ENCODE results near the gene TAF6L. TPM values are rescaled to one million over a fixed set of nuclear protein-coding genes. Genes with fewer than 3 reads are reported as not detected.
"Not testable (repeated sequence)": the region's sequence is repeated elsewhere in the genome, so short reads cannot be mapped to it uniquely, and the experiment has no call there.

The TAF6L gene
- polyA plus RNA-seq, 10 donors: 11.5 to 16.6 (median 14.2) TPM

DNA sequence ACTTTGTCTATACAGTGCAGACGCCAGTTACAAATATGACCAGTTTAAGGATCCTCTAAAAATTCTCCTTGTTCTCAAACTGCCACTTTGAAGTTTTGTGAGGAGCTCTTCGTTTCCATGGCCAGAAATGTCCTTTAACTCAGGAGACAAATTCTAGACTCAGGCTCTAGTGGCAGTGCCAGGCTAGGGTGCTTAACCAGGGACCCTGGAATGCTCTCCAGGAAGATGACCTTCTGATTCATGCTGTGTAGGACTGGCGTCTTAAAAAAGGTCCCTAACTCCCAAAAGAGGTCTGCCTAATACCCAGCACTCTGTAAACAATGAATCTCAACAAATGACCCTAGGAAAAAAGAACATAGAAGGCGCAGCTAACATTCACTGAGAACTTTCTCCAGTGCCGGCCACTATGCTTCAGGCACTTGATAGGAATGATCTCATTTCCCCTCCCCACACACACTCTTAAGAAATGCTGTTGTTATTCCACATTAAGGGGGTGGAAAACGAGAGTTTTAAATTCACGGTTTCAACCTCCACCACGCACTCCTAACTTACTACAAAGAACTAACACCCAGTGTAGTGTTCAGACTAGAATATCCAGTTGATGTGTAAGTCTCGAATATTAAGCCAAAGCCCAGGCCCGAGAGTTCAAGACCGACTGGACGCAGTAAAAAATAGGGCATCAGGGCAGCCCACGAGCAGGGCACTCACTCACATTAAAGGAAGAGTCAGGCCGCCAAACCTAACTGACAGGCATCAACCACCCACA lies 33.3 kb downstream of the TAF6L start:
- peak in 1 of 3 donors; percentile 9 for DNase-seq

DNA sequence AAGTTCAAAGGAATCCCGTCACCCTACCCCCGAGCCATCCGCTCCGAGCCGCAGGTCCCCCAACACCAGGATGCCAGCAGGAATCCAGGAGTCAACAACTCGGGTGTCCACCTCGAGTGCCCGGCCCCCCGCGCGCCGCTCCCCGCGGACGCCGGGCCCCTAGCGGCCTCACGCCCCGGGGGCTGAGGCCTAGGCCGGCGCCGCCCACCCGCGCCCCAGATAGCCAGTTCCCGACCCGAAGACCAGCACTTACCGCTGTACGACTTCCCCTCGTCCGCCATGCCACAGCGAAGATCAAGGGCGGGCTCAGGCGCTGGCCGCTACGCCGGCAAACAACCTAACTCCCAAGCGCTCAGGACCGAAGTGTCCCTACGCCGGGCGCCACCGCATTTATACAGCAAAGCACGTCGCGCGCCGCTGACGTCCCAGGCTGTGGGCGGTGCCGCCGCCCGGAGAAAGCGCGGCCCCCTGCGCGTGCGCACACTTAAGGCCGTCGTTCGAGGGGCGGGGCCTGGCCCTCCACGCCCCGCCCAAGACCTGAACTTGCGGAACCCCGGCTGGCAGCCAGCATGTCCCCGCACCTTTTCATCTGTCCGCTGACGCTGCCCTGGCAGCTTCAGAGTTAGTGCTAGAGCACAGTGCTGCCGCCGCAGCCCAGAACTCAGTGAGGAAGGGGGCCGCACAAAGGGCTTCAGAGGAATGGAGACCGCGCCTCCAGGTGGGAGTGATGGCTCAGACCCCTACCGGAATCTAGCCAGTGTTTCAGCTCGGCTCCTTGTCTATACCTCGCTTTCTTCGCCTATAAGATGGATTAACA lies 34.1 kb downstream of the TAF6L start, which contains the start of gene NXF1:
Gene NXF1 (minus strand): TSS at position 365 of the 817 bp plus-strand sequence. CDS start 84 bp downstream, at position 281.
- peak; percentile 94 to 98 (median 98) for DNase-seq

DNA sequence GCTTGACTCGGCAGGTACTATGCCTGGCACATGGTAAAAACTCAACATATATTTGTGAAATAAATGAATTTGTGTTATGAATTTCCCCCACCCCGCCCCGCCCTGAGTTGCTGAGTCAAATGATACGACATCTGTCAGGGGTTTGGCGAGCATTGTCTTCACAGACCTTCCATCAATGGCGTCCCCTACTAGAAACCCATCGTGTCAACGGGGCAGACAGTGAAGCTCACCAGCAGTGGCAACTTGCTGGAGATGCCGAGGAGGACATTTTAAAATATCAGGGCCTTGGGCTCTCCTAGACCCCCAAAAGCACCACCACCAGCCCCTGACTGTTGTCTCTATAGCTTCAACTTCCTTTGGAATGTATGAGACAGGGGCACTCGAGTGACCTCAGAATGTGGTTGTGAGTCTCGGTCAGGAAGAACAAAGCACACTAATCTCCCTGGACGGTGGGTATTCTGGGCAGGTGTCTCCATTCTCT lies 34.8 kb downstream of the TAF6L start:
- DNase-seq: no peak

DNA sequence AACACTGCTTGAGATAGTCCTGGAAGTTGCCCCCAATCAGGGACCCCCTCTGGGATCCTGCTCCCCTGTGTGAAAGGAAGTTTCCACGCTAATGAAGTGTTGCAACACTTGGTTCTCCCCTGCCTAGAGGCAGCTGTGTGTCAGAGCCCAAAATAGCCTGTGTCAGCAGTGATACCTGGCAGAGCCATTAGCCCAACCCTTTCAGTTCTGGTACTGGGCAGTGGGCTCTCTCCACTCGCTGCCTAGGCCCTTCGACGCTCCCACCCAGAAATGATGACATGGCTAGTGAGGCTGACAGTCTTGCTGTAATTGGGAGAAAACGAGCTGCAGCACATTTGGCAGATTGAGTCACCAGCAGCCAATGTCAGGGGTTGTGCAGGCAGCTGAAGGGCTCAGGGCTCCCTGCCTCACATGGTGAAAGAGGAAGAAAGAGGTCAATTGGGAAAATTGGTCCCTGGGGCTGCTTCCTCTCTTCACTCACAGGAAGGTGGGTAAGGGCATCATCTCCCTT lies 35.5 kb downstream of the TAF6L start:
- DNase-seq: peak in 1 of 3 donors; percentile 32

DNA sequence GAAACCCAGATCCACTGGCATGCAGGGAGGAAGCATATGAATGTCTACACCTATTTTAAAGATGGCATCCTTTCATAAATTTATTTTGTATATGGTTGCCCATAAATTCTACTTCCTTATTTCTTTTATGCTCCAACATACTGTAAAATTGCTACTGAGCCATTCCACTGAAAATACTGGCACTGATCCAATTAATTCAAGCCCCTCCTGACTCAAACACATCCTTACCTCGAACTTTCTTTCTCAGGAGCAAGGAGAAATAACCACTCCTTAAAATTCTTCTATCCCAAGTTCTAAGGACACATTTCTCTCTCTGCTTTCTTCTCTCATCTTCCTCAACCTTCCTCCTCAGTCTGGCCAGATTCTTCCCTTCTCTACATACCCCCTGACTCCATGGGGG lies 39.6 kb downstream of the TAF6L start:
- DNase-seq: no peak

DNA sequence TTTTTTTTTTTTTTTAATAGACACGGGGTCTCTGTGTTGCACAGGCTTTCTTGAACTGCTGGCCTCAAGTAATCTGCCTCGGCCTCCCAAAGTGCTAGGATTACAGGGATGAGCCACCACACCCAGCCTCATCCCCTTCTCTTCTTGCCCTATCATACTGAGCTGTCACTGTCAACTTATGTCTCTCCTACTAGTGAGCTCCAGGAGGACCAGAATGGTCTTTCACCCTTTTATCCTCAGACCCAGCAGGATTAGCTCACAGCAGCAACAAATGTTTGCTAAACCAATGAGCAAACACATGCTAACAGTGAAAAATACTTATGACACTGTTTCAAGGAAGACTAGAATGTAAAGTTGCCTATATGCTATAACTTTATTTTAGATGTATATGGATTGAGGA lies 40.5 kb downstream of the TAF6L start:
- no peak for DNase-seq

DNA sequence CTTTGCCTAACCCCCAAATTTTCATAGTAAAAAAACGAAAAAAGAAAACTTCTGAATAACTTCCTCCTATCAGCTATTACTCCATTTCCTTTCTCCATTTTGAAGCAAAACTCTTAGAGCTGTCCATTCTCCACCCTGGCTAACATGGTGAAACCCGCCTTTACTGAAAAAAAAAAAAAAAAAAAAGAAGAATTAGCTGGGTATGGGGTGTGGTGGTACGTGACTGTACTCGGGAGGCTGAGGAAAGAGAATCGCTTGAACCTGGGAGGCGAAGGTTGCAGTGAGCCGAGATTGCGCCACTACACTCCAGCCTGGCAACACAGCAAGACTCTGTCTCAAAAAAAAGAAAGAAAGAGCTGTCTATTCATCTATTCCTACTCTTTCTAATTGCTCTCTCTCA lies 45.4 kb downstream of the TAF6L start:
- DNase-seq: no peak

DNA sequence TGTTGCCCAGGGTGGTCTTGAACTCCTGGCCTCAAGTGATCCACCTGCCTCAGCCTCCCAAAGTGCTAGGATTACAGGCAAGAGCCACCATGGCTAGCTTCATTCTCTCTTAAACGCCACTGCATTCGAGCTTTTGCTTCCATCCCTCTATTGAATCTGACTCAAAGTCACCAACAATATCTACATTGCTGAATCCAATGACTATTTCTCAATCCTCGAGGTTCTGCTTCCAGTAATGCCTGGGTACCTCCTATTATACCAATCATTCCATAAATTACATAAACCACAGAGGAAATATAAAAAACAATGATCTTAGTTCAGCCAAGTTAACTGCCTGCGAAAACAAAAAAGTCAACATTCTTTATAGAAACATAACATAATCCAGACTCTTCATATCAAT lies 45.9 kb downstream of the TAF6L start:
- DNase-seq: no peak

DNA sequence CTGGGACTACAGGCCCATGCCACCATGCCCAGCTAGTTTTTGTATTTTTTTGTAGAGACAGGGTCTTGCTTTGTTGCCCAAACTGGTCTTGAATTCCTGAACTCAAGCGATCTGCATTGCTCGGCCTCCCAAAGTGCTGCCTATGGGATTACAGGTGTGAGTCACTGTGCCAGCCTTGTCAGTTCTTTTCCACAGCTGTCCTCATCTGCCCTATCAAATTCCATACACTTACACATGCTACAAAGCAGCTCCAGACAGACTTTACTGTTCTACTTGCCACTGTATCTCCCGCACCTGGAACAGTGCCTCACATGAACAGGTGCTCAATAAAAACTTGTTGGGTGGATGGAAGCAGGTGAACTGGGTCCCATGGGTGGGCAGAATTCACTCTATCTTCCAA lies 52.5 kb downstream of the TAF6L start:
- DNase-seq: no peak

DNA sequence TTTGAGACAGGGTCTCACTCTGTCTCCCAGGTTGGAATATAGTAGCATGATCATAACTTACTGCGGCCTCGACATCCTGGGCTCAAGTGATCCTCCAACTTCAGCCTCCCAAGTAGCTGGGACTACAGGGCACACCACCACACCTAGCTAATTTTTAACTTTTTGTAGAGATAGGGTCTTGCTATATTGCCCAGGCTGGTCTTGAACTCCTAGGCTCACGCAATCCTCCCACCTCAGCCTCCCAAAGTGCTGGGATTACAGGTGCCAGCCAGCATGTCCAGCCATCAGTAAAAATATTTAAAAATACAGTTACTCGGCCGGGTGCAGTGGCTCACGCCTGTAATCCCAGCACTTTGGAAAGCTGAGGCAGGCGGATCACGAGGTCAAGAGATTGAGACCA lies 56.9 kb downstream of the TAF6L start:
- DNase-seq: not testable (repeated sequence)

DNA sequence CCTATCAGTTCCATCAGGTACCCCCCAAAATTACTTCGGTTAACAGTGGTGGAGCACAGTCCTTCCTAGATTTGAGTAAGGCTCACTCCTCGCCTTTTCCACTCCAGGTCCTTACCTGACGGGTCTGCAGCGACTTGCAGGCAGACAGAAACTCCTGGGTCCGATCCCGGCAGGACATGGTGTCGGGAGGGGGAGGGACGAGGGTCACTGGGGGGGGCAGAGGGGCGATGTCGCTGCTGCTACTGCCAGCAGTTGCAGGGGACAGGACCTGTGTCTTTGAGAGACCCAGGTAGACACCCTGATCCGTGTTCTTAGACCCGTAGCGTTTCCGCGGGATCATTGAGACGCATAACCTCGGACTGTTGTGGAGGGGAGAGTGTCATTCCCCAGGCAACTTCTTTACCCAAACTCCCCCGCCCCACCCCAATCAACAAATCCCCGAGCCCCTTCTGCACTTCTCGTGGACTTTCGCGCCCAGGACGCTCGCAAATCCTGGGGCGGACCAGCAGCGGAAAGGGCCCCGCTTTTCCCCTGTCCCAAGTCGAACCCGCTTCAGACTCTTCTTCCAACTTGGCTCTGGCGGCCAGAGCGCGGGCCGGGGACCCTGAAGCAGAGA lies 59.8 kb downstream of the TAF6L start:
- peak in 1 of 3 donors; percentile 47 for DNase-seq

DNA sequence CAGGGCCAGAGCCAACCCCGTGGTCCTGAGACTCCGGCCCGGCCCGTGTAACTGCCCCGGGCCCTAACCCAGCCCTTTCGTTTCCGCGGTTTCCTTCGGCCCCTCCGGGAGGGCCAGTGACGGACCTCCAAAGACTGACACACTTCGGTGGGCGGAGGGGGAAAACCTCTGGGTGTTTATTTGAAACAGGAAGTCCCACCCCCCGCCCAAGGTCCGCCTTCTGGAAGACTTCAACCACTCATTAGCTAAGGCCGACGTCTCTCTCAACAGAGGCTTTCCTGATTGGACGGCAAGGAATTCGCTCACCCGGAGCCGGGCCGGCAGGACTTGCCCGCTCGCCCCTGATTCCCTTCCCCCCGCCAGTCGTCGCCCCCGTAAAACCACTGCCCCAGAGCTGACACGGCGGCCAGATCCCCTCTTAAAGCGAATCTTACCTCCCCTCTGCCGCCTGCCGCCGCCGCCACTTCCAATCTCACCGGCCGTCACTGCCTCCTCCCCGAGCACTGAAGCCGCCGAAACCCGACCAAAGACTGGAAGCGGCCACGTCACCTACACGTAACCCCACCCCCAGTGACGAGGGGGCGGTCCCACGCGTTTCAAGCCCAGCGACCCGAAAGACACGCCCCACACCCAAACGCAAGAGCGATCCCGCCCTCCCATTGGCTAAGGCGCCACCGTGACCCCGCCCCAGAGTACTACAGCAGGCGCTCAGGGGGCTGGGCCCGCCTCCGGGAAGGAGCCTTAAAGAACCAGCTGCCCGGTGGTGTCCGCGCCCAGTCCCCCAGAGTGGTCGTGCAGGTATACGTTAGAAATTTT lies 60.5 kb downstream of the TAF6L start, which contains the start of gene STX5:
Gene STX5 (minus strand): TSS at position 532 of the 816 bp plus-strand sequence. CDS start 808 bp downstream, outside the sequence.
- peak; percentile 99 to 100 (median 99) for DNase-seq

DNA sequence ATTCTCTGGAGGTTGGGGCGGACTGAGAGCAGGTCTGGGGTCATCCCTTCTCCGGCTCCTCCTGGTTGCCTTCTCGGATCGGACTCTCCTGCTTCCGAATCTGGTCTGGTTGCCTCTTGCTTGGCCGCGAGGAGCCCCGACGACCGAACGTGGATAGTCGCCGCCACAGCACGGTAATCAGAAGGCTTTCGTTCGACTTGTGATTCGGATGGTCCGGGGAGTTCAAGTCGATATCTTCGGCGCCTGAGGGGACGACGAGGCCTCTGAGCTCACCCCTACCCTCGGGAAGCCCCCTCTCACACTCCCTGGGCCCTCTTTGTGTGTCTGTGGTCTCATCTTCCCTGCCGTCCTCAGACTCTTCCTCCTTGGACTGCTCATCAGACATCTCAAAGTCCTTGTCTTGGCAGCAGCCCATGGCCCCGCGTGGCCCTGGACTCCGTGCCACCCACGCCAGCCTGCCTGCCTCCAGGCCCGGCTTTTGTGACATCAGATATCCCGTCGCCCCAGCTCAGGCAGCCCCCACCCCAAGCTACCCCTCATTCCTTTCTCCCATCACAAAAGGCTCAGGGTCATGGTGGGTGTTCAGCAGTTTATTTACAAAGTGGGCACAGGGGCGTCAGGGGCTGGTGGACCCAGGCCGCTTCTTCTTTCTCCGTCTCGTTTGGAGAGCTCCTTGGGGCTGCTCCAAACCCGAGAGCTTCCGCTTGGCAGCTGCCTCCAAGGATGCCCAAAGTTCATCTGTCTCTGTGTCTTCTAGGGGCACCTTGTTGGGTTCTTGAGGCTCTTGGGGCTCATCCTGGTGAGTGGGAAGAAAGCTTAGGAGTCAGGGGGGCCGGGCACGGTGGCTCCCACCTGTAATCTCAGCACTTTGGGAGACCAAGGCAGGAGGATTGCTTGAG lies 61.4 kb downstream of the TAF6L start, which contains the start of gene TEX54:
Gene TEX54 (minus strand): TSS at position 506 of the 899 bp plus-strand sequence.
- no peak for DNase-seq

DNA sequence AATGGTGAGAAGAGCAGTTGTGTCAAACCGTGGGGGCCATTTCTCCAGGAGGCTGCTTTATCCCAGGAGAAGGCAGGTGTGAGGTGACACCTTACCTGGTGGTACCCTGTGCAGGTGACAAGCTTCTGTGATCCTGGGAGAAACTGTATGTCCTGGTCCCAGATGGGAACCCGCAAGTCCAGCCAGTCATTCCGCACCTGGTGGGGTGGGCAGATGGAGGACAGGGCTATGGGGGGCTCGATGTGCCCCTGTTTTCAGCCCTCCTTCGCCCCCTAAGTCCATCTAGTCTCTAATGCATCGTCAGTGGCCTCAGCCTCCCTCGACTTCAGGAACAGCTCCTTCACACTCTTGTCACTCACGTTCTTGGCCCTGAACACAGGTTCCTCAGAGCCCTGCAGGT lies 64.1 kb downstream of the TAF6L start:
- no peak for DNase-seq

Other genes with a start within 250 kb of the TAF6L start
- 100 to 1,000 TPM; 269 to 408 (median 312) TPM for gene AHNAK, start 224.6 kb upstream of the TAF6L start, polyA plus RNA-seq (ENCODE audit: insufficient read length in 10 of 10)
- 1,000 to 10,000 TPM; 2,727 to 3,805 (median 3,280) TPM for gene EEF1G, start 197.5 kb upstream of the TAF6L start, polyA plus RNA-seq (ENCODE audit: insufficient read length in 10 of 10)
- 10 to 100 TPM; 11.6 to 17.7 (median 13.8) TPM for gene TUT1, start 179.9 kb upstream of the TAF6L start, polyA plus RNA-seq (ENCODE audit: insufficient read length in 10 of 10)
- gene MTA2, start 169.5 kb upstream of the TAF6L start, polyA plus RNA-seq (ENCODE audit: insufficient read length in 10 of 10): 10 to 100 TPM; 36.9 to 56.4 (median 44.1) TPM
- 10 to 100 TPM; 11.9 to 25.3 (median 17.7) TPM for gene EML3, start 158.6 kb upstream of the TAF6L start, polyA plus RNA-seq (ENCODE audit: insufficient read length in 10 of 10)
- 1 to 10 TPM in 8 of 10 donors, under 1 TPM in 2; 0.69 to 2.4 (median 1.6) TPM for gene ROM1, start 158.1 kb upstream of the TAF6L start, polyA plus RNA-seq (ENCODE audit: insufficient read length in 10 of 10)
- 10 to 100 TPM; 13.3 to 22.3 (median 18.7) TPM for gene B3GAT3, start 149.4 kb upstream of the TAF6L start, polyA plus RNA-seq (ENCODE audit: insufficient read length in 10 of 10)
- 100 to 1,000 TPM; 145 to 211 (median 165) TPM for gene GANAB, start 124.8 kb upstream of the TAF6L start, polyA plus RNA-seq (ENCODE audit: insufficient read length in 10 of 10)
- 10 to 100 TPM in 6 of 10 donors, 1 to 10 TPM in 4; 9.0 to 13.9 (median 11.1) TPM for gene INTS5, start 118.1 kb upstream of the TAF6L start, polyA plus RNA-seq (ENCODE audit: insufficient read length in 10 of 10)
- gene C11orf98, start 106.2 kb upstream of the TAF6L start, polyA plus RNA-seq (ENCODE audit: insufficient read length in 10 of 10): 10 to 100 TPM; 30.0 to 44.8 (median 33.0) TPM
- 1 to 10 TPM; 1.8 to 4.9 (median 3.1) TPM for gene CSKMT, start 106.1 kb upstream of the TAF6L start, polyA plus RNA-seq (ENCODE audit: insufficient read length in 10 of 10)
- 1 to 10 TPM; 4.5 to 8.3 (median 5.7) TPM for gene UQCC3, start 99.7 kb upstream of the TAF6L start, polyA plus RNA-seq (ENCODE audit: insufficient read length in 10 of 10)
- gene LBHD1, start 99.1 kb upstream of the TAF6L start, polyA plus RNA-seq (ENCODE audit: insufficient read length in 10 of 10): 1 to 10 TPM; 3.0 to 8.4 (median 6.6) TPM
- gene UBXN1, start 92.3 kb upstream of the TAF6L start, polyA plus RNA-seq (ENCODE audit: insufficient read length in 10 of 10): 100 to 1,000 TPM in 9 of 10 donors, 10 to 100 TPM in 1; 96.1 to 155 (median 130) TPM
- gene LRRN4CL, start 81.9 kb upstream of the TAF6L start, polyA plus RNA-seq (ENCODE audit: insufficient read length in 10 of 10): 10 to 100 TPM; 12.8 to 31.1 (median 20.4) TPM
- 10 to 100 TPM; 15.1 to 24.5 (median 22.0) TPM for gene BSCL2, start 64.0 kb upstream of the TAF6L start, polyA plus RNA-seq (ENCODE audit: insufficient read length in 10 of 10)
- 1 to 10 TPM in 2 of 10 donors, under 1 TPM in 5, not detected in 3; 0.35 to 1.5 (median 0.66) TPM for gene GNG3, start 63.7 kb upstream of the TAF6L start, polyA plus RNA-seq (ENCODE audit: insufficient read length in 10 of 10)
- 10 to 100 TPM; 40.7 to 61.0 (median 47.6) TPM for gene HNRNPUL2, start 43.9 kb upstream of the TAF6L start, polyA plus RNA-seq (ENCODE audit: insufficient read length in 10 of 10)
- 10 to 100 TPM; 22.8 to 32.2 (median 30.1) TPM for gene TTC9C, start 42.9 kb upstream of the TAF6L start, polyA plus RNA-seq (ENCODE audit: insufficient read length in 10 of 10)
- gene ZBTB3, start 17.2 kb upstream of the TAF6L start, polyA plus RNA-seq (ENCODE audit: insufficient read length in 10 of 10): 1 to 10 TPM; 3.2 to 5.1 (median 3.9) TPM
- 100 to 1,000 TPM in 1 of 10 donors, 10 to 100 TPM in 9; 81.9 to 102 (median 89.2) TPM for gene POLR2G, start 9.8 kb upstream of the TAF6L start, polyA plus RNA-seq (ENCODE audit: insufficient read length in 10 of 10)
- gene TMEM179B, start 16.0 kb downstream of the TAF6L start, polyA plus RNA-seq (ENCODE audit: insufficient read length in 10 of 10): 10 to 100 TPM; 24.7 to 29.1 (median 27.6) TPM
- gene TMEM223, start 20.6 kb downstream of the TAF6L start, polyA plus RNA-seq (ENCODE audit: insufficient read length in 10 of 10): 10 to 100 TPM; 10.6 to 17.0 (median 15.2) TPM
- 10 to 100 TPM; 59.6 to 85.7 (median 65.7) TPM for gene NXF1, start 34.0 kb downstream of the TAF6L start, polyA plus RNA-seq (ENCODE audit: insufficient read length in 10 of 10)
- gene STX5, start 60.7 kb downstream of the TAF6L start, polyA plus RNA-seq (ENCODE audit: insufficient read length in 10 of 10): 10 to 100 TPM; 32.7 to 42.6 (median 35.0) TPM
- not detected for gene TEX54, start 61.4 kb downstream of the TAF6L start, polyA plus RNA-seq (ENCODE audit: insufficient read length in 10 of 10)
- 10 to 100 TPM; 25.5 to 35.1 (median 31.0) TPM for gene WDR74, start 68.2 kb downstream of the TAF6L start, polyA plus RNA-seq (ENCODE audit: insufficient read length in 10 of 10)
- gene SLC3A2, start 109.5 kb downstream of the TAF6L start, polyA plus RNA-seq (ENCODE audit: insufficient read length in 10 of 10): 10 to 100 TPM; 33.4 to 60.9 (median 42.8) TPM
- gene CHRM1, start 150.0 kb downstream of the TAF6L start, polyA plus RNA-seq (ENCODE audit: insufficient read length in 10 of 10): under 1 TPM in 4 of 10 donors, not detected in 6; 0.05 to 0.49 (median 0.24) TPM
- gene SLC22A6, start 213.6 kb downstream of the TAF6L start, polyA plus RNA-seq (ENCODE audit: insufficient read length in 10 of 10): under 1 TPM in 3 of 10 donors, not detected in 7; 0.07 to 0.10 (median 0.10) TPM
- under 1 TPM in 1 of 10 donors, not detected in 9; 0.18 TPM for gene SLC22A8, start 244.4 kb downstream of the TAF6L start, polyA plus RNA-seq (ENCODE audit: insufficient read length in 10 of 10)